ENCODE data around the gene WDTC1. TPM values are rescaled to one million over a fixed set of nuclear protein-coding genes. Genes with fewer than 3 reads are reported as not detected.

WDTC1 gene
- total and polyA plus RNA-seq, 2 of the 13 experiments (the other 11 are each of a cell fraction or from before 2014, with no cell fraction given) = 5.5 TPM

DNA sequence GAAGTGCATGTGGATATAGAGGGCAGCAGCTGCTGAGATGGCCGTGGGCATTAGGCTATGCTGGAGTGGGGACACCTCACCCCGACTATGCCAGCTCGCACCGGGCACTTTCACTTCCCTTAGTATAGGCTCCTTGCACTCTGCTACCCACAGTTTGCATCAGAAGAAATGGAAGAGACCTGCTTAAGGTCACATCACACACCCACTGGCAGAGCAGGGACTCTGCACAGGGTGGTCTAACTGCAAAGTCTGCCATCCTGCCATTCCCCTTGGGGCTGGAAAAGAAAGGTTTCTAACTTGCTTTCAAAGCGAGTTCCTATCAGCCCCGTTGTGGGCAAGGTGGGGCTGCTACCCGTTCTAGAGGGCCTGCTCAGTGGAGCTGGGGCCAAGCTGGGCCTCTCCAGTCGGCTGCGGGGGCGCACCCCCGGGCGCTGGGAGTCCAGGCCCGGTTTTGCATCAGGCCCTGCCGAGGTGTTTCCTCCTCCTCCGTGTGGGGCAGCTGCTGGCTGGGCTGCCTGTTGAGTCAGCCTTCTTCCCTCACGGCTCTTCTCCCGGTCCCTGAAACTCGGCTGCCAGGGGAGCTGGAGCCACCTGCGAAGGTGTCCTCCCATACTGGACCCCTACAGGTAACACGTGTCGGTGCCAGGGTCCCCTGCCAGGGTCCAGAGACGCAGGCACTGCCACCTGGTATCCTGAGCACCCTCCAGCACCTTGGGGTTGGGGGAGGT, 107.3 kb downstream of the WDTC1 start, which contains the start of gene SYTL1 (continued):
- TF ChIP-seq ZNF280D (CRISPR knock-in tag; IDR thresholded peaks at IDR 0.05) (no peak), KLF16 (CRISPR knock-in tag; IDR thresholded peaks at IDR 0.05) (0 out of 4 replicates have a peak, but pooled peaks of 1 of the 2 experiments have one; percentile 35), ZMYM2 (CRISPR knock-in tag; IDR thresholded peaks at IDR 0.05) (no peak), ZNF558 (CRISPR knock-in tag; IDR thresholded peaks at IDR 0.05; ENCODE audit: borderline replicate concordance) (no peak), TCF7L2 (IDR thresholded peaks at IDR 0.05; ENCODE audit: low read depth, low read length) (no peak), ZNF883 (CRISPR knock-in tag; IDR thresholded peaks at IDR 0.05; ENCODE audit: not compliant biosample characterization) (no peak), DMAP1 (CRISPR knock-in tag; IDR thresholded peaks at IDR 0.05) (peak; percentile 53; the same call in 1 of the 2 replicates), CENPT (CRISPR knock-in tag; IDR thresholded peaks at IDR 0.05; ENCODE audit: low read depth) (no peak), FIP1L1 (IDR thresholded peaks at IDR 0.05; ENCODE audit: borderline replicate concordance, insufficient read depth, low read depth, low read length) (no peak), HNF4A (CRISPR knock-in tag; IDR thresholded peaks at IDR 0.05) (no peak), MIER3 (CRISPR knock-in tag; IDR thresholded peaks at IDR 0.05; ENCODE audit: borderline replicate concordance) (no peak), KLF9 (CRISPR knock-in tag; IDR thresholded peaks at IDR 0.05; ENCODE audit: low read depth) (no peak), GLI4 (CRISPR knock-in tag; IDR thresholded peaks at IDR 0.05; ENCODE audit: borderline replicate concordance) (no peak), ZNF713 (CRISPR knock-in tag; IDR thresholded peaks at IDR 0.05) (no peak), RFXAP (CRISPR knock-in tag; IDR thresholded peaks at IDR 0.05; ENCODE audit: borderline replicate concordance) (no peak), MAZ (IDR thresholded peaks at IDR 0.05; ENCODE audit: borderline replicate concordance, low read depth, low read length) (peak; percentile 82; the same call in 1 of the 2 replicates), MAZ (CRISPR knock-in tag; IDR thresholded peaks at IDR 0.05; ENCODE audit: low read depth) (peak; percentile 65; the same call in 1 of the 2 replicates), DZIP1 (CRISPR knock-in tag; IDR thresholded peaks at IDR 0.05) (no peak), RARA (CRISPR knock-in tag; IDR thresholded peaks at IDR 0.05) (0 out of 2 replicates have a peak, but pooled peaks have one; percentile 8)
- TF ChIP-seq, protein P1, sequence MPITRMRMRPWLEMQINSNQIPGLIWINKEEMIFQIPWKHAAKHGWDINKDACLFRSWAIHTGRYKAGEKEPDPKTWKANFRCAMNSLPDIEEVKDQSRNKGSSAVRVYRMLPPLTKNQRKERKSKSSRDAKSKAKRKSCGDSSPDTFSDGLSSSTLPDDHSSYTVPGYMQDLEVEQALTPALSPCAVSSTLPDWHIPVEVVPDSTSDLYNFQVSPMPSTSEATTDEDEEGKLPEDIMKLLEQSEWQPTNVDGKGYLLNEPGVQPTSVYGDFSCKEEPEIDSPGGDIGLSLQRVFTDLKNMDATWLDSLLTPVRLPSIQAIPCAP (CRISPR knock-in tag; IDR thresholded peaks at IDR 0.05; ENCODE audit: low read depth) = no peak
- TF ChIP-seq, protein P2, sequence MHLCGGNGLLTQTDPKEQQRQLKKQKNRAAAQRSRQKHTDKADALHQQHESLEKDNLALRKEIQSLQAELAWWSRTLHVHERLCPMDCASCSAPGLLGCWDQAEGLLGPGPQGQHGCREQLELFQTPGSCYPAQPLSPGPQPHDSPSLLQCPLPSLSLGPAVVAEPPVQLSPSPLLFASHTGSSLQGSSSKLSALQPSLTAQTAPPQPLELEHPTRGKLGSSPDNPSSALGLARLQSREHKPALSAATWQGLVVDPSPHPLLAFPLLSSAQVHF (CRISPR knock-in tag; IDR thresholded peaks at IDR 0.05) = no peak
- TF ChIP-seq, protein P3, sequence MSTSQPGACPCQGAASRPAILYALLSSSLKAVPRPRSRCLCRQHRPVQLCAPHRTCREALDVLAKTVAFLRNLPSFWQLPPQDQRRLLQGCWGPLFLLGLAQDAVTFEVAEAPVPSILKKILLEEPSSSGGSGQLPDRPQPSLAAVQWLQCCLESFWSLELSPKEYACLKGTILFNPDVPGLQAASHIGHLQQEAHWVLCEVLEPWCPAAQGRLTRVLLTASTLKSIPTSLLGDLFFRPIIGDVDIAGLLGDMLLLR (CRISPR knock-in tag; IDR thresholded peaks at IDR 0.05) = no peak
